ENCODE measurements around the gene BORCS6. TPM values are rescaled to one million over a fixed set of nuclear protein-coding genes. Genes with fewer than 3 reads are reported as not detected.

Gene BORCS6
- total and polyA plus RNA-seq, 2 of the 13 experiments (the other 11 are each of a cell fraction or from before 2014, with no cell fraction given): 2.0 to 5.1 TPM

DNA sequence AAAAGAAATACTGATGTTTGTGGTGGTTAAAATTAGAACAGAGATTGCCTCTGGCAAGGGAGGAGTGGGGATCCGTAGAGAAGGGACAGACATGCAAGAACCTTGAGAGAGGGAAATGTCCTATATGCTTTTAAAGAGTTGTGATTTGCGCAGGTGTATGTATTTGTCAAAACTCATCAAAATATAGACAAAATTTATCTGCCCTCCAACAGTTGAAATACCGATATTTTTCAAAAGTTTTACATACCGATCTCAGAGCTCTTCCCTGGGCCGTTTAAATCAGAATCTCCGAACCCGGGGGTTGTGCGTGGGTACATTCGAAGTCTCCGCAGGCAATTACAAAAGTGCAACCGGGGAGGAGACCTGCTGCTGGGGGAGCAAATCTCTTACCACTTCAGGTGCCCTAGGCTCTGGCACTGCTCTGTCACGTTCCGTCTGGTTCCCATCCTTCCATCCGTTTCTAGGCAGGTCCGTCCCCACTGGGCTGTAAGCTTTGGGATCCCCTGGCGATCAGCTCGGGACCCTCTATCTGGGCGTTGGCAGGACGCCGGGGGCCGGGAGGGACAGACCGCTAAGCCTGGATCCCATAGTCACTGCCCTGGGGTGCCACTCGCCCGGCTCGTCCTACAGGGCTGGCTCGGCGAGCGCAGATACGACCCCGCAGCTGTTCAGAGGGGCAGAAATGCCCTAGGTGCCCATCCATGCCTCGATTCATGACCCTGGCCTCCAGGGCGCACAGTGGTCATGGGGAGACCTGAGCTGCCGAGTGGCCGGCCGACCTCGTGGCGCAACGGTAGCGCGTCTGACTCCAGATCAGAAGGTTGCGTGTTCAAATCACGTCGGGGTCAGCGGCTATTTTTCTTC, 4.2 kb downstream of the BORCS6 start (continued):
- no peak; the same call in 1 of the 2 replicates for TF ChIP-seq HNF4A (CRISPR knock-in tag; IDR thresholded peaks at IDR 0.05)
- 0 out of 2 replicates have a peak, but pooled peaks have one; percentile 11 for TF ChIP-seq ZNF747 (CRISPR knock-in tag; IDR thresholded peaks at IDR 0.05; ENCODE audit: borderline replicate concordance)
- peak; percentile 57 for TF ChIP-seq ZNF121 (CRISPR knock-in tag; IDR thresholded peaks at IDR 0.05)
- TF ChIP-seq, protein P1, sequence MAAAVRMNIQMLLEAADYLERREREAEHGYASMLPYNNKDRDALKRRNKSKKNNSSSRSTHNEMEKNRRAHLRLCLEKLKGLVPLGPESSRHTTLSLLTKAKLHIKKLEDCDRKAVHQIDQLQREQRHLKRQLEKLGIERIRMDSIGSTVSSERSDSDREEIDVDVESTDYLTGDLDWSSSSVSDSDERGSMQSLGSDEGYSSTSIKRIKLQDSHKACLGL (CRISPR knock-in tag; IDR thresholded peaks at IDR 0.05): no peak
- TF ChIP-seq, protein P2, sequence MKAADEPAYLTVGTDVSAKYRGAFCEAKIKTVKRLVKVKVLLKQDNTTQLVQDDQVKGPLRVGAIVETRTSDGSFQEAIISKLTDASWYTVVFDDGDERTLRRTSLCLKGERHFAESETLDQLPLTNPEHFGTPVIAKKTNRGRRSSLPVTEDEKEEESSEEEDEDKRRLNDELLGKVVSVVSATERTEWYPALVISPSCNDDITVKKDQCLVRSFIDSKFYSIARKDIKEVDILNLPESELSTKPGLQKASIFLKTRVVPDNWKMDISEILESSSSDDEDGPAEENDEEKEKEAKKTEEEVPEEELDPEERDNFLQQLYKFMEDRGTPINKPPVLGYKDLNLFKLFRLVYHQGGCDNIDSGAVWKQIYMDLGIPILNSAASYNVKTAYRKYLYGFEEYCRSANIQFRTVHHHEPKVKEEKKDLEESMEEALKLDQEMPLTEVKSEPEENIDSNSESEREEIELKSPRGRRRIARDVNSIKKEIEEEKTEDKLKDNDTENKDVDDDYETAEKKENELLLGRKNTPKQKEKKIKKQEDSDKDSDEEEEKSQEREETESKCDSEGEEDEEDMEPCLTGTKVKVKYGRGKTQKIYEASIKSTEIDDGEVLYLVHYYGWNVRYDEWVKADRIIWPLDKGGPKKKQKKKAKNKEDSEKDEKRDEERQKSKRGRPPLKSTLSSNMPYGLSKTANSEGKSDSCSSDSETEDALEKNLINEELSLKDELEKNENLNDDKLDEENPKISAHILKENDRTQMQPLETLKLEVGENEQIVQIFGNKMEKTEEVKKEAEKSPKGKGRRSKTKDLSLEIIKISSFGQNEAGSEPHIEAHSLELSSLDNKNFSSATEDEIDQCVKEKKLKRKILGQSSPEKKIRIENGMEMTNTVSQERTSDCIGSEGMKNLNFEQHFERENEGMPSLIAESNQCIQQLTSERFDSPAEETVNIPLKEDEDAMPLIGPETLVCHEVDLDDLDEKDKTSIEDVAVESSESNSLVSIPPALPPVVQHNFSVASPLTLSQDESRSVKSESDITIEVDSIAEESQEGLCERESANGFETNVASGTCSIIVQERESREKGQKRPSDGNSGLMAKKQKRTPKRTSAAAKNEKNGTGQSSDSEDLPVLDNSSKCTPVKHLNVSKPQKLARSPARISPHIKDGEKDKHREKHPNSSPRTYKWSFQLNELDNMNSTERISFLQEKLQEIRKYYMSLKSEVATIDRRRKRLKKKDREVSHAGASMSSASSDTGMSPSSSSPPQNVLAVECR (CRISPR knock-in tag; IDR thresholded peaks at IDR 0.05; ENCODE audit: borderline replicate concordance): peak; percentile 43; the same call in 1 of the 2 replicates
- TF ChIP-seq, protein P3, sequence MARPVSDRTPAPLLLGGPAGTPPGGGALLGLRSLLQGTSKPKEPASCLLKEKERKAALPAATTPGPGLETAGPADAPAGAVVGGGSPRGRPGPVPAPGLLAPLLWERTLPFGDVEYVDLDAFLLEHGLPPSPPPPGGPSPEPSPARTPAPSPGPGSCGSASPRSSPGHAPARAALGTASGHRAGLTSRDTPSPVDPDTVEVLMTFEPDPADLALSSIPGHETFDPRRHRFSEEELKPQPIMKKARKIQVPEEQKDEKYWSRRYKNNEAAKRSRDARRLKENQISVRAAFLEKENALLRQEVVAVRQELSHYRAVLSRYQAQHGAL (CRISPR knock-in tag; IDR thresholded peaks at IDR 0.05; ENCODE audit: not compliant biosample characterization): no peak
- TF ChIP-seq FOXA1 (IDR thresholded peaks at IDR 0.05): no peak
- no peak; the same call in 1 of the 2 replicates for TF ChIP-seq FOXA1 (CRISPR knock-in tag; IDR thresholded peaks at IDR 0.05)
- no peak for TF ChIP-seq ZNF878 (CRISPR knock-in tag; IDR thresholded peaks at IDR 0.05)
- TF ChIP-seq, protein P4, sequence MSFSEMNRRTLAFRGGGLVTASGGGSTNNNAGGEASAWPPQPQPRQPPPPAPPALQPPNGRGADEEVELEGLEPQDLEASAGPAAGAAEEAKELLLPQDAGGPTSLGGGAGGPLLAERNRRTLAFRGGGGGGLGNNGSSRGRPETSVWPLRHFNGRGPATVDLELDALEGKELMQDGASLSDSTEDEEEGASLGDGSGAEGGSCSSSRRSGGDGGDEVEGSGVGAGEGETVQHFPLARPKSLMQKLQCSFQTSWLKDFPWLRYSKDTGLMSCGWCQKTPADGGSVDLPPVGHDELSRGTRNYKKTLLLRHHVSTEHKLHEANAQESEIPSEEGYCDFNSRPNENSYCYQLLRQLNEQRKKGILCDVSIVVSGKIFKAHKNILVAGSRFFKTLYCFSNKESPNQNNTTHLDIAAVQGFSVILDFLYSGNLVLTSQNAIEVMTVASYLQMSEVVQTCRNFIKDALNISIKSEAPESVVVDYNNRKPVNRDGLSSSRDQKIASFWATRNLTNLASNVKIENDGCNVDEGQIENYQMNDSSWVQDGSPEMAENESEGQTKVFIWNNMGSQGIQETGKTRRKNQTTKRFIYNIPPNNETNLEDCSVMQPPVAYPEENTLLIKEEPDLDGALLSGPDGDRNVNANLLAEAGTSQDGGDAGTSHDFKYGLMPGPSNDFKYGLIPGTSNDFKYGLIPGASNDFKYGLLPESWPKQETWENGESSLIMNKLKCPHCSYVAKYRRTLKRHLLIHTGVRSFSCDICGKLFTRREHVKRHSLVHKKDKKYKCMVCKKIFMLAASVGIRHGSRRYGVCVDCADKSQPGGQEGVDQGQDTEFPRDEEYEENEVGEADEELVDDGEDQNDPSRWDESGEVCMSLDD (CRISPR knock-in tag; IDR thresholded peaks at IDR 0.05; ENCODE audit: borderline replicate concordance): no peak

Measured in HepG2 (cell line).